ENCODE results near the gene LYPD6B. TPM values are rescaled to one million over a fixed set of nuclear protein-coding genes. Genes with fewer than 3 reads are reported as not detected.

LYPD6B gene
- total RNA-seq, 5 donors from 2014 or later (not counting 1 experiment from before 2014, with no cell fraction given), result not detected

DNA sequence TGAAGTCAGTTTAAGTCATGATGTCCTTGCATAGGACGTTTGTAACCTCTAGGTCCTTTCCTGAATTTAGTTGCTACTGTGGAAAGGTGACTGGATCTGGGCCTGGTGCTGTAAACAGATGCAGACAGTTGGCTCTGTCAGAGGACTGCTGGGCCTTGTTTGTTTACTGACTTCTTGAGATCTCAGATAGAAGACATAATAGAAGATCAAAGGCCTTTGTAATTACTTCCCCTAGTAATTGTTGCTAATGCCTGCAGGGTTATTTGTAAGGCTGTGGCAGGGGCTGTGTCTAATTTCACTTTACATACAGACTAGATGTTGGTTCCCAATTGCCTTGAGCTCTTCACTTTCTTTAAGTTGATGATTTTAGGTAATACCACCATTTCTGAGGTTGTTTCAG, 42.5 kb downstream of the LYPD6B start:
- DNase-seq (no peak), ATAC-seq (replicated peaks in 1 of 4) (no peak)
- Mint-ChIP-seq H3K27ac (no peak overlapping the region), H3K9me3 (no peaks in the 10 kb centered on the region), H3K27me3 (peaks cover 0 to 17% of the 10 kb centered on the region in 2 donors), H3K4me1 (peaks cover 0 to 2% (median 0%) of the 10 kb centered on the region in 3 donors), H3K4me3 (no peak overlapping the region), H3K36me3 (no peaks in the 10 kb centered on the region)
- POLR2A ChIA-PET, result interaction anchor here in 1 of 2 donors (0.5 kb wide), 1 partner anchor 1299 kb away, joined by 5 read pairs; no protein-coding TSS in a partner anchor
- WGBS (ENCODE audit: insufficient coverage), result no CpG with 5 or more reads among the region's 1 CpG
- H3K4me3 ChIP-seq (ENCODE audit: control insufficient read depth in 1 of 2, extremely low read depth in 1 of 2, low read length in 1 of 2), result no peak overlapping the region
- no peaks in the 10 kb centered on the region for H3K9me3 ChIP-seq
- no peak overlapping the region for H3K27ac ChIP-seq (ENCODE audit: low read length)
- no peaks in the 10 kb centered on the region for H3K4me1 ChIP-seq (ENCODE audit: control insufficient read depth in 1 of 2, extremely low read depth in 1 of 2, insufficient read depth in 2 of 2, low read length in 2 of 2)
- CTCF ChIA-PET, result no interaction called here
- H3K36me3 ChIP-seq (ENCODE audit: control insufficient read depth in 2 of 2, extremely low read depth in 1 of 2, insufficient read depth in 1 of 2, low read length in 1 of 2), result no peaks in the 10 kb centered on the region
- H3K27me3 ChIP-seq (replicated peaks in 1 of 2; ENCODE audit: control insufficient read depth in 2 of 2, extremely low read depth in 1 of 2, insufficient read depth in 2 of 2, low read length in 1 of 2), result peaks cover 0 to 5% of the 10 kb centered on the region in 2 experiments

DNA sequence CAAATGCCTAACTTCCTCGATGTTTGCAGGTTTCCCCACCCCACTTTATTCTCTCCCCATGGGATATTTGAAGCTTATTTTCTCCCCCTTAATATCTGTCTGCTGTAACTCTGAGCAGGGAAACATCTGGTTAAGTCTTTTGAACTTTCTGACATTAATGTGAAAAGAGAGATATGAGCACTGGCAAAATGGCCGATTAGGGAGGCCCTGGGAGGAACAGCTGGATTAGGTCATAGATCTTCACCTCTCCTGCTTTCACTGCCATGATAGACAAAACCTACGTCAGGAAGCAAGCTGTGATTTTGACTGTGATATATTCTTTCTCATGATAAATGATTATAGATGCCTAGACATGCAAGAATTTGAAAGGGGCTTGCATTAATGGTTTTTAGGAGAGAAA, 43.6 kb downstream of the LYPD6B start:
- no peak overlapping the region for H3K27ac Mint-ChIP-seq
- no CpG with 5 or more reads among the region's 3 CpGs for WGBS (ENCODE audit: insufficient coverage)
- H3K9me3 Mint-ChIP-seq, result no peaks in the 10 kb centered on the region
- H3K27ac ChIP-seq (ENCODE audit: low read length), result no peak overlapping the region
- DNase-seq (no peak), ATAC-seq (replicated peaks in 1 of 4) (no peak)
- POLR2A ChIA-PET, result interaction anchor here in 1 of 2 donors (0.5 kb wide), 1 partner anchor 519 kb away, joined by 9 read pairs; no protein-coding TSS in a partner anchor
- H3K9me3 ChIP-seq, result no peaks in the 10 kb centered on the region
- peaks cover 0 to 2% (median 0%) of the 10 kb centered on the region in 3 donors for H3K4me1 Mint-ChIP-seq
- no peak overlapping the region for H3K4me3 ChIP-seq (ENCODE audit: control insufficient read depth in 1 of 2, extremely low read depth in 1 of 2, low read length in 1 of 2)
- CTCF ChIA-PET, result no interaction called here
- H3K4me3 Mint-ChIP-seq, result no peak overlapping the region
- H3K27me3 ChIP-seq (replicated peaks in 1 of 2; ENCODE audit: control insufficient read depth in 2 of 2, extremely low read depth in 1 of 2, insufficient read depth in 2 of 2, low read length in 1 of 2), result peaks cover 0 to 5% of the 10 kb centered on the region in 2 experiments
- no peaks in the 10 kb centered on the region for H3K36me3 ChIP-seq (ENCODE audit: control insufficient read depth in 2 of 2, extremely low read depth in 1 of 2, insufficient read depth in 1 of 2, low read length in 1 of 2)
- no peaks in the 10 kb centered on the region for H3K4me1 ChIP-seq (ENCODE audit: control insufficient read depth in 1 of 2, extremely low read depth in 1 of 2, insufficient read depth in 2 of 2, low read length in 2 of 2)
- H3K36me3 Mint-ChIP-seq, result no peaks in the 10 kb centered on the region
- peaks cover 2 to 21% of the 10 kb centered on the region in 2 donors for H3K27me3 Mint-ChIP-seq

- Mint-ChIP-seq H3K27me3 (peaks cover 3 to 23% of the 10 kb centered on the region in 2 donors), H3K36me3 (no peaks in the 10 kb centered on the region), H3K27ac (no peak overlapping the region), H3K4me1 (peaks cover 0 to 2% (median 0%) of the 10 kb centered on the region in 3 donors), H3K9me3 (no peaks in the 10 kb centered on the region), H3K4me3 (no peak overlapping the region)
- CTCF ChIA-PET, result no interaction called here
- Histone ChIP-seq H3K27me3 (replicated peaks in 1 of 2; ENCODE audit: control insufficient read depth in 2 of 2, extremely low read depth in 1 of 2, insufficient read depth in 2 of 2, low read length in 1 of 2) (peaks cover 0 to 5% of the 10 kb centered on the region in 2 experiments), H3K36me3 (ENCODE audit: control insufficient read depth in 2 of 2, extremely low read depth in 1 of 2, insufficient read depth in 1 of 2, low read length in 1 of 2) (no peaks in the 10 kb centered on the region), H3K27ac (ENCODE audit: low read length) (no peak overlapping the region), H3K9me3 (no peaks in the 10 kb centered on the region), H3K4me3 (ENCODE audit: control insufficient read depth in 1 of 2, extremely low read depth in 1 of 2, low read length in 1 of 2) (no peak overlapping the region), H3K4me1 (ENCODE audit: control insufficient read depth in 1 of 2, extremely low read depth in 1 of 2, insufficient read depth in 2 of 2, low read length in 2 of 2) (no peaks in the 10 kb centered on the region)
- ATAC-seq (replicated peaks in 1 of 4) (no peak), DNase-seq (no peak)
- WGBS (ENCODE audit: insufficient coverage), result no CpG with 5 or more reads among the region's 4 CpGs
- POLR2A ChIA-PET, result no interaction called here
Observed at GRCh38 chr2:149082735-149083134, 44.2 kb downstream of the LYPD6B start.

GRCh38 chr2:149084924-149085795, 46.7 kb downstream of the LYPD6B start:
- Mint-ChIP-seq H3K36me3 (no peaks in the 10 kb centered on the region), H3K4me3 (no peak overlapping the region), H3K27me3 (peaks cover 3 to 24% of the 10 kb centered on the region in 2 donors), H3K4me1 (peaks cover 0 to 2% (median 0%) of the 10 kb centered on the region in 3 donors), H3K9me3 (no peaks in the 10 kb centered on the region), H3K27ac (no peak overlapping the region)
- ATAC-seq (replicated peaks in 1 of 4), result peak in 1 of 4 experiments; percentile 27
- POLR2A ChIA-PET, result no interaction called here
- H3K27ac ChIP-seq (ENCODE audit: low read length), result no peak overlapping the region
- no peaks in the 10 kb centered on the region for H3K9me3 ChIP-seq
- no peaks in the 10 kb centered on the region for H3K4me1 ChIP-seq (ENCODE audit: control insufficient read depth in 1 of 2, extremely low read depth in 1 of 2, insufficient read depth in 2 of 2, low read length in 2 of 2)
- CTCF ChIA-PET, result no interaction called here
- peaks cover 0 to 5% of the 10 kb centered on the region in 2 experiments for H3K27me3 ChIP-seq (replicated peaks in 1 of 2; ENCODE audit: control insufficient read depth in 2 of 2, extremely low read depth in 1 of 2, insufficient read depth in 2 of 2, low read length in 1 of 2)
- WGBS (ENCODE audit: insufficient coverage), result 79% methylated on average over 3 of the region's 7 CpGs
- no peak for DNase-seq
- H3K36me3 ChIP-seq (ENCODE audit: control insufficient read depth in 2 of 2, extremely low read depth in 1 of 2, insufficient read depth in 1 of 2, low read length in 1 of 2), result no peaks in the 10 kb centered on the region
- H3K4me3 ChIP-seq (ENCODE audit: control insufficient read depth in 1 of 2, extremely low read depth in 1 of 2, low read length in 1 of 2), result no peak overlapping the region

GRCh38 chr2:149087751-149088150, 49.3 kb downstream of the LYPD6B start:
- H3K36me3 ChIP-seq (ENCODE audit: control insufficient read depth in 2 of 2, extremely low read depth in 1 of 2, insufficient read depth in 1 of 2, low read length in 1 of 2), result no peaks in the 10 kb centered on the region
- peaks cover 7 to 31% of the 10 kb centered on the region in 2 donors for H3K27me3 Mint-ChIP-seq
- H3K4me1 Mint-ChIP-seq, result no peaks in the 10 kb centered on the region
- H3K27me3 ChIP-seq (replicated peaks in 1 of 2; ENCODE audit: control insufficient read depth in 2 of 2, extremely low read depth in 1 of 2, insufficient read depth in 2 of 2, low read length in 1 of 2), result peaks cover 0 to 5% of the 10 kb centered on the region in 2 experiments
- H3K9me3 ChIP-seq, result no peaks in the 10 kb centered on the region
- ATAC-seq (replicated peaks in 1 of 4), result no peak
- CTCF ChIA-PET, result no interaction called here
- H3K27ac Mint-ChIP-seq, result no peak overlapping the region
- H3K27ac ChIP-seq (ENCODE audit: low read length), result no peak overlapping the region
- 76% methylated on average over 2 of the region's 4 CpGs for WGBS (ENCODE audit: insufficient coverage)
- H3K9me3 Mint-ChIP-seq, result no peaks in the 10 kb centered on the region
- no peaks in the 10 kb centered on the region for H3K36me3 Mint-ChIP-seq
- no peak overlapping the region for H3K4me3 ChIP-seq (ENCODE audit: control insufficient read depth in 1 of 2, extremely low read depth in 1 of 2, low read length in 1 of 2)
- POLR2A ChIA-PET, result no interaction called here
- H3K4me3 Mint-ChIP-seq, result no peak overlapping the region
- peak in 1 of 35 experiments; percentile 8 for DNase-seq
- no peaks in the 10 kb centered on the region for H3K4me1 ChIP-seq (ENCODE audit: control insufficient read depth in 1 of 2, extremely low read depth in 1 of 2, insufficient read depth in 2 of 2, low read length in 2 of 2)

DNA sequence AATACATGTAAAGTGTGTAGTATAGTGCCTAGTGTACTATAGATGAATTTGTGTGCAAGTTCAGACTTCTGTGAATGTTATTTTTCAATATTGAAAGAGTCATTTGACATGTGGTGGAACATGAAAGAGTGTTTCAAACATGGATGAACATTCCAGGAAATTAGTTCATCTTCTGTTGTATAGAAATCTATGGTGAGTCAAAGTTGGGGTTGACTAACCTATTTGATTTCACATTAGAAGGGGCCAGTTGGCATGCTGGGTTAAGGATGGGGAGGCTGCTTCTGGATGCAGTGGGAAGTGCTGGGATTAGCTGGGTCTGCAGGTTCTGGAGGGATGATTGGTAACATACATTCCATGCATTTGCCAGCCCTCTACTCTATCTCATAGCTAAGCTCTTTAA, 50.6 kb downstream of the LYPD6B start:
- no peak for DNase-seq
- H3K9me3 Mint-ChIP-seq, result no peaks in the 10 kb centered on the region
- peaks cover 0 to 7% of the 10 kb centered on the region in 2 experiments for H3K27me3 ChIP-seq (replicated peaks in 1 of 2; ENCODE audit: control insufficient read depth in 2 of 2, extremely low read depth in 1 of 2, insufficient read depth in 2 of 2, low read length in 1 of 2)
- H3K4me1 Mint-ChIP-seq, result no peaks in the 10 kb centered on the region
- no peak overlapping the region for H3K27ac Mint-ChIP-seq
- no peaks in the 10 kb centered on the region for H3K36me3 Mint-ChIP-seq
- H3K27ac ChIP-seq (ENCODE audit: low read length), result no peak overlapping the region
- no peak overlapping the region for H3K4me3 Mint-ChIP-seq
- H3K9me3 ChIP-seq, result no peaks in the 10 kb centered on the region
- no peaks in the 10 kb centered on the region for H3K4me1 ChIP-seq (ENCODE audit: control insufficient read depth in 1 of 2, extremely low read depth in 1 of 2, insufficient read depth in 2 of 2, low read length in 2 of 2)
- no peaks in the 10 kb centered on the region for H3K36me3 ChIP-seq (ENCODE audit: control insufficient read depth in 2 of 2, extremely low read depth in 1 of 2, insufficient read depth in 1 of 2, low read length in 1 of 2)
- peaks cover 13 to 35% of the 10 kb centered on the region in 2 donors for H3K27me3 Mint-ChIP-seq
- H3K4me3 ChIP-seq (ENCODE audit: control insufficient read depth in 1 of 2, extremely low read depth in 1 of 2, low read length in 1 of 2), result no peak overlapping the region
- ChIA-PET CTCF (no interaction called here), POLR2A (no interaction called here)
- ATAC-seq (replicated peaks in 1 of 4), result no peak

Data from T-cell (primary cell).